ENCODE results near the gene TRIP4. TPM values are rescaled to one million over a fixed set of nuclear protein-coding genes. Genes with fewer than 3 reads are reported as not detected.

The TRIP4 gene
- total and polyA plus RNA-seq, 2 of the 8 experiments (the other 6 are each of a cell fraction or from before 2014, with no cell fraction given) = 6.2 to 18.9 TPM

DNA sequence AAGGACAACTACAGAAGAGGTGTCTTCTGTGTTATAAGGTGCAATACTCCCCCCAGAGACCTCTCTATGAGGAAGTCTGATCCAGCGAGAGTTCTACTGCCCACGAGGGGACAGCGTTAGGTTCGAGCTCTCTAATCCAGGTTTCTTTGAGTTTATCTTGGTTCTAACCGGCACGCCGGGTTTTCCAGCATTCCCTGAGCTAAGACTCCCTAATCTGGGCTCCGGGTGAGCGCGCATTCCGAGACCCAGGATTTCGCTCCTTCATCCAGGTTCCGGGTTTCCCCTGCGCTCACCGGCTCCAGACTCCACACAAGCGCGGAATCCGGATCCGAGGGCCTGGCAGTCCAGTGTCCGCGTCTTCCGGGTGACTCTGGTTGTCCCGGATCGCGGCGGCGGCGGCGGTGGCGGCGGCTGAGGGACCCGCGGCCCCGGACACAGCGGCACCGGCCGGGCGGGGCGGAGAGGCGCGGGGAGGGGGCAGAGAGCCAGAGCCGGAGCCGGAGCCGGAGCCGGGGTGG is 72.6 kb downstream of the TRIP4 start, which contains the start of gene ZNF609 (continued):
- TF ChIP-seq TAF7 (optimal IDR thresholded peaks at IDR 0.05; ENCODE audit: borderline replicate concordance, low read depth, low read length) (peak; percentile 94), SIRT6 (IDR thresholded peaks at IDR 0.05; ENCODE audit: low read length) (no peak), SUZ12 (IDR thresholded peaks at IDR 0.05; ENCODE audit: low read length) (no peak), MAFK (IDR thresholded peaks at IDR 0.05; ENCODE audit: low read depth, low read length) (no peak), EGR1 (IDR thresholded peaks at IDR 0.05; ENCODE audit: borderline replicate concordance, low read depth, low read length) (peak; percentile 96), POLR2A (IDR thresholded peaks at IDR 0.05; ENCODE audit: control extremely low read depth in 1 of 2, low read depth in 2 of 2, low read length in 2 of 2) (peak; percentile 50 to 79), CBX5 (IDR thresholded peaks at IDR 0.05; ENCODE audit: low read depth, low read length) (no peak), HDAC6 (IDR thresholded peaks at IDR 0.05; ENCODE audit: low read depth, low read length) (no peak), JUN (IDR thresholded peaks at IDR 0.05; ENCODE audit: low read depth, low read length) (peak; percentile 89), CREB1 (IDR thresholded peaks at IDR 0.05) (peak; percentile 75), KDM5A (IDR thresholded peaks at IDR 0.05; ENCODE audit: low read length) (no peak), MAX (IDR thresholded peaks at IDR 0.05) (peak; percentile 75; the same call in 1 of the 2 replicates), SP4 (IDR thresholded peaks at IDR 0.05; ENCODE audit: low read length) (peak; percentile 92; the same call in 1 of the 2 replicates), BRCA1 (IDR thresholded peaks at IDR 0.05; ENCODE audit: low read depth, low read length) (no peak), CHD2 (IDR thresholded peaks at IDR 0.05; ENCODE audit: low read length) (peak; percentile 76), CTBP2 (IDR thresholded peaks at IDR 0.05; ENCODE audit: borderline replicate concordance, insufficient read depth, insufficient read length, low read length) (peak; percentile 87), GTF2F1 (IDR thresholded peaks at IDR 0.05; ENCODE audit: borderline replicate concordance, low read depth, low read length) (peak; percentile 40; the same call in 1 of the 2 replicates), TCF12 (IDR thresholded peaks at IDR 0.05; ENCODE audit: low read depth, low read length) (peak; percentile 86), RNF2 (IDR thresholded peaks at IDR 0.05; ENCODE audit: borderline replicate concordance, low read depth, low read length, missing control alignments, poor library complexity, severe bottlenecking) (no peak), ASH2L (IDR thresholded peaks at IDR 0.05; ENCODE audit: low read length) (peak; percentile 86), ATF2 (IDR thresholded peaks at IDR 0.05; ENCODE audit: low read length) (peak; percentile 98), CBX8 (IDR thresholded peaks at IDR 0.05; ENCODE audit: borderline replicate concordance, low read depth, low read length) (no peak), SIN3A (conservative IDR thresholded peaks at IDR 0.05 in 1 of 2, IDR thresholded peaks at IDR 0.05 in 1 of 2; ENCODE audit: low read depth in 1 of 2, low read length in 2 of 2) (peak; percentile 92 to 95; a peak in 3 of 4 replicates), YY1 (IDR thresholded peaks at IDR 0.05; ENCODE audit: low read depth, low read length) (peak; percentile 89), SP1 (IDR thresholded peaks at IDR 0.05; ENCODE audit: low read depth, low read length) (peak; percentile 100)
